HT-29 (cell line): Measurements from ENCODE around the gene ZNF580. TPM values are rescaled to one million over a fixed set of nuclear protein-coding genes. Genes with fewer than 3 reads are reported as not detected.
A peak's percentile ranks its signal among the peaks of the same experiment; 100 is the strongest.

Experiments
- DNase-seq: peaks from one replicate; pipeline ENCODE4 v3.0.0-alpha.2; 2015; ENCODE audit warnings: low spot score
- total RNA-seq: library from RNA; depleted of rRNA; stranded (reverse); fragments of >200 nt; shearing (Covaris generic); gene quantifications from 2 replicates; pipeline ENCODE4 v1.2.3, GENCODE V29; 2014

ZNF580 gene
- total RNA-seq, 1 experiment from 2014 or later = 18.8 TPM

DNA sequence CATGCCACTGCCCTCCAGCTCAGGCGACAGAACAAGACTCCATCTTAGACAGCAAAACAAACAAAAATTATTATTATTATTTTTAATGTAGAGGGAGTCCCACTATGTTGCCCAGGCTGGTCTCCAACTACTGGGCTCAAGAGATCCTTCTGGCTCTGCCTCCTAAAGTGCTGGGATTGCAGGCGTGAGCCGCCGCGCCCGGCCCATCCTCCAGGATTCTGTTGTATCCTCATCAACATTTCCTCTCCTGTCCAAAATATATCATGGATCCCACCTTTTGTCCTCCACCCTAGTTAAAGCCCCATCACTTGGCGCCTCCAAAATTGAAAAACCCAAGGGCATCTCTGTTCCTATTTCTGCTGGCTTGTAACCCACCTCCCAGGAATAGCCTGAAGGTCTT lies 17.7 kb upstream of the ZNF580 start:
- no peak for DNase-seq

GRCh38 chr19:55623561-55623960 lies 17.2 kb upstream of the ZNF580 start:
- no peak for DNase-seq

DNA sequence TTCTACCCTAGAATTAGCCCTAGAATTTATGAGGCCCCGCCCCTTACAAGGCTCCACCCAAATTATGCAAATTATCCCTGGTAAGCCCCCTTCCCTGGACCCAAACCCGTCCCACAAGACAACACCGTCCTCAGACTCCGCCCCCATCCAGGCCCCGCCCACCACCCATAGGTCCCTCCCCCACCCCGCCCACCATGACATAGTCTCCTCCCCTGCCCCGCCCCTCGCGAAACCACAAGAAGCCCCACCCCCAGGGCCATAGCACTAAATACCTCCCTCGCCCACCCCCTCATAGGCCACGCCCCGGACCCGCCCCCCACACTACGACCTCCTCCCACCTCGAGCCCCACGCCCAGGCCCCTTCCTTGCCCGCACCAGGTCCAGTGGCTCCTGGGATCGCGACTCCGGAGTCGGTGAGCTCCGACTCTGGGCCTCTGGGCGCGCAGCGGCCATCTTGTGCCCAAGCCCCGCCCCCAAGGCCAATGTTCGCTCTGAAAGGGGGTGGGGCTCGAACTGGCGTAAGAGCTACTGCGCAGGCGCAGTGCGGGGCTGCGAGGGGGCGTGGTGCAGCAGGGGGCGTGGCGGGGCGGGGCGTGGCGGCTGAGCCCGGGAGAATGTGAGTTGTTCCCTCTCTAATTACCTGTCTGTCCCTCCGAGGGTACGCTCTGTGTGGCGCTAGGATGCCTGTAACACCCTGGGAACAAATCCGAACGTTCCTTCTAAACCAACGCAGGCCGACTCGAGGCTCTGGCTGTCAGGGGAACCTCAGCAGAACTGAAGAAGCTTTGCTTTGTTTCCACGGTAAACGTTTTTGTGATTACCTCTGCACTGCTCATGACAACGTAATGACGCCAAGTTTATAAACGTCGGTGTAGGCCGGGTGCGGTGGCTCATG lies 16.4 kb upstream of the ZNF580 start, which contains the start of gene ZNF784:
TSS of gene ZNF784 (minus strand) at position 458 of the 895 bp plus-strand sequence. CDS start at position 453, 5 bp downstream.
- DNase-seq = peak; percentile 98

DNA sequence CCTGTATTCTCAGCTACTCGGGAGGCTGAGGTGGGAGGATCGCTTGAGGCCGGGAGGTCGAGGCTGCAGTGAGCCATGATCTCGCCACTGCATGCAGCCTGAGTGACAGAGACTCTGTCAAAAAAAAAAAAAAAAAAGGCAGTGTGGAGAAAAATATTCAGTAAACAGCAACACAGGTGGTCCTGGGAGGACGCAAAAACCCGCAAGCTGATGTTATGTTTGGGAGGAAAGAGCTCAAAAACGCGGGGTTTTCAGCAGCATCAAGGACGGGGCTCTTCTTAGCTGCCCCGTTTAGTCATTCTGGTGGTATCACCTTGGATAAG lies 15.8 kb upstream of the ZNF580 start:
- no peak for DNase-seq

- no peak for DNase-seq
Measured at GRCh38 chr19:55626350-55626749, 14.5 kb upstream of the ZNF580 start.

- DNase-seq = peak; percentile 99
Measured at GRCh38 chr19:55632463-55632834, 8.4 kb upstream of the ZNF580 start.

GRCh38 chr19:55633861-55634260 lies 6.9 kb upstream of the ZNF580 start:
- no peak for DNase-seq

- DNase-seq = no peak
Measured at GRCh38 chr19:55635334-55635717, 5.5 kb upstream of the ZNF580 start.

DNA sequence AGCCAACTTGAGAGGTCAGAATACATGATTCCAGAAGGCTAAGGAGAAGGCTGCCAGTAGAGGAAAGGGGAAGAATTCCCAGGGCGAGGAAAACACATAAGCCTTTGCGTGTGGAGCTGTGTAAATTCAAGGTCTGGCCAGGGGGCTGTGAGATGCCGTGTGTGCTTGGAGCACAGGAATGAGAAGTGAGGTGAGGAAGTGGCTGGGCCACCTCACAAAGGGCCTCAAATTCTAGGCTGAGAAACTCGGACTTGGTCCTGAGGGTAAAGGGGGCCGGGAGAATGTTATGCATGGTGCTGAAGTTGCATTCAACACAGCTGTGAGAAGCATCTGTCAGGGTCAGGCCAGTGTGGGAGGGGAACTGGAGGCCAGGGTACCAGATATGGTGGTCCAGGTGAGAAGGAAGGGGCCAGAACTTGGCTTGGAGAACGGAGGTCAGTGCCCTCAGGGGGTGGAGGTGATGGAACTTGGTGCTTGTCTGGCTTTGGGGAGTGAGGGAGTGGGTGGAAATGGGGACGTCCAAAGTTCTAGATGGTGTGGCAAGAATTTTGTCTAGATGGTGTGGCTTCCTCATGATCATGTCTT lies 4.9 kb upstream of the ZNF580 start:
- no peak for DNase-seq

- DNase-seq = no peak
Measured at GRCh38 chr19:55636723-55637122, 4.1 kb upstream of the ZNF580 start.

DNA sequence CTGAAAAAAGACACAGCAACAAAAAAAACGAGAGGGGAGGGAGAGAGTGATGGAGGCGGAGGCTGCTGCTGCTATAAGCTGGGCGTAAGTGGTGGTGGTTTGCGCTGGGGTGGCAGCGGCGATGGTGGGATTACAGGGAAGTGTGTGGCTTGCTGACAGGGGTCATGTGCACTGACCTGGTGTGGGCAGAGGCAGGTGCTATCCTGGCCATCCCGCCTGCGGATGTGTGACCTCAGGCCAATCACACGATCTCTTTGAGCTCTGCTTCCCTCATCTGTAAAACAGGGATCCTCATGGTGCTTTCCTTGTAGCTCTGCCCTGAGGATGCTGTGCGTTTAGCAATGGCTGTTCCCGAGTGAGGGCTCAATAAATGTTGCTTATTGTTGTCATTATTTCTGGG lies 3.3 kb upstream of the ZNF580 start:
- DNase-seq = no peak

- peak; percentile 83 for DNase-seq
Measured at GRCh38 chr19:55638864-55639359, 1.9 kb upstream of the ZNF580 start.

DNA sequence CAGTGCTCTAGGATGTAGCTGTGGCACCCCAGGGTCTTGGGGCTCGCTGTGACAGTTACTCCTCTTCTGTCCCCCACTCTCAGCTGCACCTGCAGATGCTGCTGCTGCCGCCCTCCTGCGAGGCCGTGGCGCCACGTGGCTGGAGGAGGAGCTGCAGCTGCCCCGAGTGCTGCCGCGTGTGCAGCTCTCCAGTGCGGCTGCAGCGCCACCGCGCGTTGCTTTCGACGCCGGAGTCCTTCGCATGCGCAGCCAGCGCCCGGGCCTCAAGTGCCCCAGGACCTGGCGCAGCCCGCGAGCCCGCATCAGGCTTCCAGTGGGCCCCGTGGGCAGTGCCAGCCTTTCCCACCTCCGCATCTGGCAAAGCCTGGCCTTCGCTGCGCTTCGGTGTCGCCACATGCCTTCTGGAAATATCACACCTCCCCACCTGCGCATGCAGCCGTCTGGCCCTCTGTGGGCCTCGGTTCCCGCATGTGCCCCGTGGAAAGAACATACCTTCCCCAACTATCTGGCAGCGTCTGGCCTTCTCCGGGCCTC lies 692 bp upstream of the ZNF580 start:
- DNase-seq = no peak

DNA sequence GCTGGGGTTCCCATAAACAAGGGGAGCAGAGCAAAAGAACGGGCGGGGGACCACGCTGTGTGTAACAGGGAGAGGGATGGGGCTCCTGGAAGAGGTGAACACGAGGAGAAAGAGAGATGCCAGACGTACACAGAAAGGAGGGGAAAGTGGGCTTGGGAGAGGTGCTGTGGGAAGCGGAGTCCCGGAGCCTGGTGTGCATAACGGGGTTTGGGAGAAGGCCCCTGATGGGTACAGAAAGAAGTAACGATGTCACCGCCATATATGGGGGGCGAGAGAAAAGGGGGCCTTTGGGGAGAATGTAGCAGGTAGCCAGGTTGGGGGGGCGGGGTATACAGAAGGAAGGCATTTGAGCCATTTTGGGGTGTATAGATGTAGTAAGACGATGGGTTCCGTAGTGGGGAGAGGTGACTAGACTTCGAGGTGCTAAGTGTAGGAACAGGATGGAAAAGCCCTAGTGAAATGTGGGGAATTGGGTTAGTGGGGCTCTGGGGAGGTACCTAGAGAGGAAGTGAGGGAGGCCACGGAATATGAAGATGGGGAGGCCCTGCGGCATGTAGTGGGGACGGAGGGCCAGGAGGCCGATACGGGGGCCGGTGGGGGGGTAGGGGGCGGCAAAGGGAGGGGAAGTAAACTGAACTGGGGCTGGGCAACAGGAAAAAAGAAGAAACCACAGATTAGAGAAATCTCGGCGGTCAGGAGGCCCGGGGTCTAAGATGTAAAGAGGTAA lies 787 bp downstream of the ZNF580 start:
- DNase-seq = peak; percentile 57

- peak; percentile 46 for DNase-seq
Measured at GRCh38 chr19:55642153-55643002, 1.6 kb downstream of the ZNF580 start.

- DNase-seq = peak; percentile 83
Measured at GRCh38 chr19:55643003-55643886, 2.4 kb downstream of the ZNF580 start, which contains the start of gene ZNF581. Gene ZNF581 (plus strand): TSS chr19:55643649. CDS start chr19:55644572, 923 bp downstream.

GRCh38 chr19:55643887-55644176 lies 3.0 kb downstream of the ZNF580 start:
- DNase-seq = peak; percentile 49

GRCh38 chr19:55644191-55644833 lies 3.5 kb downstream of the ZNF580 start:
- DNase-seq = no peak

GRCh38 chr19:55644842-55645511 lies 4.2 kb downstream of the ZNF580 start:
- no peak for DNase-seq
